HCT116 (cell line): ENCODE data around the gene NFKB1. TPM values are rescaled to one million over a fixed set of nuclear protein-coding genes. Genes with fewer than 3 reads are reported as not detected.

Experiments
- ATAC-seq: fragments of 200-7000 bp; cut with Tn5 transposase; 2 replicates; pipeline ENCODE4 v1.9.1; 2020; ENCODE audit warnings: mild to moderate bottlenecking, moderate library complexity
- BruUV-seq: library from RNA; stranded (reverse); fragments of 400-500 nt; replicated peaks from 2 replicates; lab custom pipeline; 2021; lab: Mats Ljungman, UMichigan
- CTCF ChIA-PET: fragments of 300-600 bp; sonication (Branson Sonifier 250); formaldehyde crosslinking; loops from one replicate; lab custom pipeline; 2021; ENCODE audit warnings: antibody characterized with exemption; lab: Charles Lee
- POLR2A ChIA-PET: fragments of 300-600, 350-600 bp; sonication (Branson Sonifier 250); formaldehyde crosslinking; loops from one replicate; lab custom pipeline; 2021; ENCODE audit warnings: antibody characterized with exemption; lab: Charles Lee
- RAD21 ChIA-PET, 2 experiments: fragments of 300-600 bp; sonication (Branson Sonifier 250); formaldehyde crosslinking; loops; one replicate each; lab custom pipeline; 2023; ENCODE audit warnings: low total read pairs in 2 of 2; ENCODE audit not compliant: uncharacterized antibody in 2 of 2, unreplicated experiment in 2 of 2, low non-redundant PET in 1 of 2; lab: Charles Lee
- DNase-seq: peaks from one replicate; pipeline ENCODE4 v3.0.0-alpha.2; 2010; ENCODE audit warnings: low read depth, low spot score
- H2AFZ ChIP-seq: fragments of 200-600 bp; shearing (Covaris generic), sonication (generic); 2 replicates; pipeline ENCODE4 v1.6.1; 2017; ENCODE audit warnings: low read depth, mixed run types, mixed read lengths, antibody characterized with exemption, low read length; ENCODE audit not compliant: poor library complexity, severe bottlenecking
- H3K27ac ChIP-seq: 2 replicates; pipeline ENCODE4 v1.5.1; 2012; ENCODE audit warnings: low read depth, low read length
- H3K27me3 ChIP-seq: fragments of 200-600 bp; sonication (generic); 2 replicates; pipeline ENCODE4 v1.6.1; 2016; ENCODE audit warnings: mixed run types, low read length, mixed read lengths; ENCODE audit not compliant: insufficient read depth
- H3K36me3 ChIP-seq, 2 experiments: fragments of 200-500 bp in 1 of 2; fragments of 200-600 bp in 1 of 2; sonication (Bioruptor generic) in 1 of 2; sonication (generic) in 1 of 2; 2 replicates each; pipeline versions ENCODE4 v1.5.1 to v1.6.1; 2014 to 2016; ENCODE audit warnings: low read length in 2 of 2, inconsistent platforms in 1 of 2, mixed read lengths in 1 of 2, mixed run types in 1 of 2; ENCODE audit not compliant: insufficient read depth in 2 of 2, control insufficient read depth in 1 of 2
- H3K4me1 ChIP-seq, 2 experiments: fragments of 200-600 bp in 1 of 2; sonication (generic) in 1 of 2; 2 replicates each; pipeline versions ENCODE4 v1.5.1 to v1.6.1; 2012 to 2017; ENCODE audit warnings: low read length in 2 of 2, inconsistent platforms in 1 of 2, mild to moderate bottlenecking in 1 of 2, mixed read lengths in 1 of 2, mixed run types in 1 of 2, moderate library complexity in 1 of 2; ENCODE audit not compliant: insufficient read depth in 2 of 2, control insufficient read depth in 1 of 2
- H3K4me2 ChIP-seq: fragments of 200-600 bp; sonication (generic); 2 replicates; pipeline ENCODE4 v1.6.1; 2017; ENCODE audit warnings: mixed run types, low read length, mixed read lengths
- H3K4me3 ChIP-seq, 2 experiments: fragments of 200-600 bp in 1 of 2; sonication (generic) in 1 of 2; replicated peaks in 1 of 2; 2 replicates each; pipeline ENCODE4 v1.5.1; 2011 to 2016; ENCODE audit warnings: low read length in 2 of 2, control low read depth in 1 of 2, low read depth in 1 of 2, mild to moderate bottlenecking in 1 of 2, mixed read lengths in 1 of 2, mixed run types in 1 of 2
- H3K79me2 ChIP-seq: fragments of 200-600 bp; sonication (generic); 2 replicates; pipeline ENCODE4 v1.6.1; 2017; ENCODE audit warnings: mild to moderate bottlenecking, mixed run types, low read length, moderate library complexity, mixed read lengths; ENCODE audit not compliant: insufficient read depth
- H3K9ac ChIP-seq: fragments of 200-600 bp; sonication (generic); 2 replicates; pipeline ENCODE4 v1.6.1; 2016; ENCODE audit warnings: low read length, mixed read lengths
- H3K9me2 ChIP-seq: fragments of 200-600 bp; sonication (generic), shearing (Covaris generic); 2 replicates; pipeline ENCODE4 v1.6.1; 2017; ENCODE audit warnings: mixed run types, mild to moderate bottlenecking, moderate library complexity; ENCODE audit not compliant: insufficient read depth
- H3K9me3 ChIP-seq, 2 experiments: fragments of 200-500 bp in 1 of 2; fragments of 200-600 bp in 1 of 2; sonication (Bioruptor generic) in 1 of 2; sonication (generic) in 1 of 2; 2 replicates each; pipeline ENCODE4 v1.6.1; 2014 to 2017; ENCODE audit warnings: low read length in 2 of 2, mixed read lengths in 2 of 2, inconsistent platforms in 1 of 2, low read depth in 1 of 2, mild to moderate bottlenecking in 1 of 2, mixed run types in 1 of 2, moderate library complexity in 1 of 2; ENCODE audit not compliant: control insufficient read depth in 1 of 2, insufficient read depth in 1 of 2
- H4K20me1 ChIP-seq: fragments of 200-600 bp; sonication (generic), shearing (Covaris generic); 2 replicates; pipeline ENCODE4 v1.6.1; 2017; ENCODE audit warnings: mixed run types, mild to moderate bottlenecking, moderate library complexity; ENCODE audit not compliant: insufficient read depth
- ELF1 ChIP-seq: IDR thresholded peaks from 2 replicates; pipeline ENCODE4 v1.6.1; 2012; ENCODE audit warnings: low read depth, borderline replicate concordance
- EZH2 ChIP-seq: fragments of 200-600 bp; sonication (generic); IDR thresholded peaks from 2 replicates; pipeline ENCODE4 v1.6.1; 2017; ENCODE audit warnings: antibody characterized with exemption, mixed run types
- RAD21 ChIP-seq: IDR thresholded peaks from 2 replicates; pipeline ENCODE4 v1.6.1; 2012; ENCODE audit warnings: low read depth, mild to moderate bottlenecking
- SRF ChIP-seq: IDR thresholded peaks from 2 replicates; pipeline ENCODE4 v1.6.1; 2012; ENCODE audit warnings: low read depth
- ZFX ChIP-seq: fragments of 450-650 bp; IDR thresholded peaks from 2 replicates; pipeline ENCODE4 v1.6.1; 2017
- ZNF274 ChIP-seq: fragments of 200-500 bp; sonication (Bioruptor generic); IDR thresholded peaks from 2 replicates; pipeline ENCODE4 v1.6.1; 2014; ENCODE audit warnings: mild to moderate bottlenecking, low read depth, low read length, inconsistent platforms
- intact Hi-C: fragments of 100-400 bp; cut with micrococcal nuclease; formaldehyde crosslinking; loops from 2 replicates; pipeline ENCODE4 v1.10.0; 2022
- total RNA-seq: library from RNA; stranded (reverse); gene quantifications from one replicate; pipeline ENCODE4 v1.2.1, GENCODE V29; 2021; ENCODE audit not compliant: unreplicated experiment
- TF ChIP-seq, protein P1 (sequence below), 3 experiments: fragments of 200-600 bp in 1 of 3; sonication (generic) in 1 of 3; IDR thresholded peaks in 2 of 3; conservative IDR thresholded peaks in 1 of 3; 2 replicates each; pipeline ENCODE4 v1.5.1; 2012 to 2017; ENCODE audit warnings: low read depth in 2 of 3, low read length in 2 of 3, antibody characterized with exemption in 1 of 3, borderline replicate concordance in 1 of 3, control low read depth in 1 of 3, mild to moderate bottlenecking in 1 of 3, mixed read lengths in 1 of 3, mixed run types in 1 of 3, moderate library complexity in 1 of 3; ENCODE audit not compliant: insufficient read depth in 1 of 3
- TF ChIP-seq, protein P2 (sequence below): IDR thresholded peaks from 2 replicates; pipeline ENCODE4 v1.6.1; 2012; ENCODE audit warnings: low read depth
- TF ChIP-seq, protein P3 (sequence below): IDR thresholded peaks from 2 replicates; pipeline ENCODE4 v1.6.1; 2012
- TF ChIP-seq, protein P4 (sequence below): IDR thresholded peaks from 2 replicates; pipeline ENCODE4 v1.6.1; 2011; ENCODE audit warnings: mild to moderate bottlenecking, low read length, moderate library complexity; ENCODE audit not compliant: insufficient replicate concordance; ENCODE audit errors: extremely low read depth

Gene NFKB1
- total RNA-seq, 1 experiment from 2014 or later, result 29.4 TPM

DNA sequence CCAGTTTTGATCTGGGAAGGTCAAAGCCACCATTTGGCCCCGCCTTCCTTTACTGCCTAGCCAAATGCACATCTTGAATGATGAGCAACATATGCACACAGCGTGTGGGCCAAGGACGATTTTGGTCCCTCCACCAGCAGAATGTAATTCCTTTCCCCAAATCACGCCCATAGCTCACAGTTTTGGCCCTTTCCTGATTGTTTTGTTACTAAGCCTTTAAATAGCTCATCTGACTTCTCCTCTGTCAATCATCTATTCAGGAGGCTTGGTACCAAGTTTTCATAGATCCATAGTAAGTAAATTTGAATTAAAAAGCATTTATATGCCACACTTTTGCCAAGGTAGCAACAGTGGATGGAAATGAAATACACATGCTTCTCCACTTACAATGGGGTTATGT is 123.3 kb downstream of the NFKB1 start (continued):
- TF ChIP-seq, protein P1, sequence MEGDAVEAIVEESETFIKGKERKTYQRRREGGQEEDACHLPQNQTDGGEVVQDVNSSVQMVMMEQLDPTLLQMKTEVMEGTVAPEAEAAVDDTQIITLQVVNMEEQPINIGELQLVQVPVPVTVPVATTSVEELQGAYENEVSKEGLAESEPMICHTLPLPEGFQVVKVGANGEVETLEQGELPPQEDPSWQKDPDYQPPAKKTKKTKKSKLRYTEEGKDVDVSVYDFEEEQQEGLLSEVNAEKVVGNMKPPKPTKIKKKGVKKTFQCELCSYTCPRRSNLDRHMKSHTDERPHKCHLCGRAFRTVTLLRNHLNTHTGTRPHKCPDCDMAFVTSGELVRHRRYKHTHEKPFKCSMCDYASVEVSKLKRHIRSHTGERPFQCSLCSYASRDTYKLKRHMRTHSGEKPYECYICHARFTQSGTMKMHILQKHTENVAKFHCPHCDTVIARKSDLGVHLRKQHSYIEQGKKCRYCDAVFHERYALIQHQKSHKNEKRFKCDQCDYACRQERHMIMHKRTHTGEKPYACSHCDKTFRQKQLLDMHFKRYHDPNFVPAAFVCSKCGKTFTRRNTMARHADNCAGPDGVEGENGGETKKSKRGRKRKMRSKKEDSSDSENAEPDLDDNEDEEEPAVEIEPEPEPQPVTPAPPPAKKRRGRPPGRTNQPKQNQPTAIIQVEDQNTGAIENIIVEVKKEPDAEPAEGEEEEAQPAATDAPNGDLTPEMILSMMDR (IDR thresholded peaks at IDR 0.05 in 2 of 3, conservative IDR thresholded peaks at IDR 0.05 in 1 of 3; ENCODE audit: borderline replicate concordance in 1 of 3, insufficient read depth in 1 of 3, low read depth in 2 of 3, low read length in 2 of 3), result no peak
- TF ChIP-seq EZH2 (no peak), ZFX (no peak), ZNF274 (no peak), ELF1 (no peak), SRF (no peak)
- TF ChIP-seq, protein P2, sequence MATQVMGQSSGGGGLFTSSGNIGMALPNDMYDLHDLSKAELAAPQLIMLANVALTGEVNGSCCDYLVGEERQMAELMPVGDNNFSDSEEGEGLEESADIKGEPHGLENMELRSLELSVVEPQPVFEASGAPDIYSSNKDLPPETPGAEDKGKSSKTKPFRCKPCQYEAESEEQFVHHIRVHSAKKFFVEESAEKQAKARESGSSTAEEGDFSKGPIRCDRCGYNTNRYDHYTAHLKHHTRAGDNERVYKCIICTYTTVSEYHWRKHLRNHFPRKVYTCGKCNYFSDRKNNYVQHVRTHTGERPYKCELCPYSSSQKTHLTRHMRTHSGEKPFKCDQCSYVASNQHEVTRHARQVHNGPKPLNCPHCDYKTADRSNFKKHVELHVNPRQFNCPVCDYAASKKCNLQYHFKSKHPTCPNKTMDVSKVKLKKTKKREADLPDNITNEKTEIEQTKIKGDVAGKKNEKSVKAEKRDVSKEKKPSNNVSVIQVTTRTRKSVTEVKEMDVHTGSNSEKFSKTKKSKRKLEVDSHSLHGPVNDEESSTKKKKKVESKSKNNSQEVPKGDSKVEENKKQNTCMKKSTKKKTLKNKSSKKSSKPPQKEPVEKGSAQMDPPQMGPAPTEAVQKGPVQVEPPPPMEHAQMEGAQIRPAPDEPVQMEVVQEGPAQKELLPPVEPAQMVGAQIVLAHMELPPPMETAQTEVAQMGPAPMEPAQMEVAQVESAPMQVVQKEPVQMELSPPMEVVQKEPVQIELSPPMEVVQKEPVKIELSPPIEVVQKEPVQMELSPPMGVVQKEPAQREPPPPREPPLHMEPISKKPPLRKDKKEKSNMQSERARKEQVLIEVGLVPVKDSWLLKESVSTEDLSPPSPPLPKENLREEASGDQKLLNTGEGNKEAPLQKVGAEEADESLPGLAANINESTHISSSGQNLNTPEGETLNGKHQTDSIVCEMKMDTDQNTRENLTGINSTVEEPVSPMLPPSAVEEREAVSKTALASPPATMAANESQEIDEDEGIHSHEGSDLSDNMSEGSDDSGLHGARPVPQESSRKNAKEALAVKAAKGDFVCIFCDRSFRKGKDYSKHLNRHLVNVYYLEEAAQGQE, result no peak

DNA sequence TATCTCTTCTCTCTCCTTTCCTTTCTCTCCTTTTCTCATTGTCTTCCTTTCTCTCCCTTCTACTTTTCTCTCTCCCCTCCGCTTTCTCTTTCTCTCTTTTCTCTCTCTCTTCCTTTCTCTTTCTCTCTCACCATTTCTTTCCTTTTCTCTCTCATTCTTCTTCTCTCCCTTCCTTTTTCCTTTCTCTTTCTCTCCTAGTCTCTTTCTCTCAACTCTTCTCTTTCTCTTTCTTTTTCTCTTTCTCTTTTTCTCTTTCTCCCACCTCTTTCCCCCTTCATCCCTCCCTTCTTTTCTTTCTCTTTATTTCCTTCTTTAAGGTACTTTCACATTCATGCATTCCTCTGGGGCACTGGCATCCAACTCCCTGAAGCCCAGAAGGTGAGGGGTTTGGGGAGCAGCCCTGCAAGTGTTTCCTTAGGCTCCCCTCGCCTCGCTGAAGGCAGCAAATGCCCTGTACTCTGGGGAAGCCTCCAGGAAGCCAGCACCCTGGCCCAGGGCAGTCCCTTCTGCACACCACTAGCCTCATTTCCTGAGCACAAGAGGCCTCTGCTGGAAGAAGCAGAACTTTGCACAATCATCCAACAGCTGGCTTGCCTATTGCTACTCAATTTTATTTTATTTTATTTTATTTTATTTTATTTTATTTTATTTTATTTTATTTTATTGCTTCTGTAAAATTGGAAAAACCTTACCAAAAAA is 124.2 kb downstream of the NFKB1 start:
- Histone ChIP-seq H3K4me2 (no peak overlapping the region), H3K4me1 (peaks cover 9 to 29% of the 10 kb centered on the region in 2 experiments), H3K27ac (no peak overlapping the region), H3K27me3 (no peaks in the 10 kb centered on the region), H2AFZ (no peak overlapping the region), H3K9me2 (no peaks in the 10 kb centered on the region), H4K20me1 (no peaks in the 10 kb centered on the region), H3K9ac (no peak overlapping the region), H3K79me2 (no peaks in the 10 kb centered on the region), H3K36me3 (no peaks in the 10 kb centered on the region), H3K4me3 (no peak overlapping the region), H3K9me3 (no peaks in the 10 kb centered on the region)
- DNase-seq (no peak), ATAC-seq (no peak)
- TF ChIP-seq RAD21, result peak; percentile 56
- no peak for TF ChIP-seq ZFX
- TF ChIP-seq ELF1, result no peak
- TF ChIP-seq, protein P1 (IDR thresholded peaks at IDR 0.05 in 2 of 3, conservative IDR thresholded peaks at IDR 0.05 in 1 of 3; ENCODE audit: borderline replicate concordance in 1 of 3, insufficient read depth in 1 of 3, low read depth in 2 of 3, low read length in 2 of 3), result peak; percentile 13 to 19 (median 17); a peak in 1 of 6 replicates
- TF ChIP-seq, protein P3, sequence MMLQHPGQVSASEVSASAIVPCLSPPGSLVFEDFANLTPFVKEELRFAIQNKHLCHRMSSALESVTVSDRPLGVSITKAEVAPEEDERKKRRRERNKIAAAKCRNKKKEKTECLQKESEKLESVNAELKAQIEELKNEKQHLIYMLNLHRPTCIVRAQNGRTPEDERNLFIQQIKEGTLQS, result no peak
- TF ChIP-seq, protein P4, sequence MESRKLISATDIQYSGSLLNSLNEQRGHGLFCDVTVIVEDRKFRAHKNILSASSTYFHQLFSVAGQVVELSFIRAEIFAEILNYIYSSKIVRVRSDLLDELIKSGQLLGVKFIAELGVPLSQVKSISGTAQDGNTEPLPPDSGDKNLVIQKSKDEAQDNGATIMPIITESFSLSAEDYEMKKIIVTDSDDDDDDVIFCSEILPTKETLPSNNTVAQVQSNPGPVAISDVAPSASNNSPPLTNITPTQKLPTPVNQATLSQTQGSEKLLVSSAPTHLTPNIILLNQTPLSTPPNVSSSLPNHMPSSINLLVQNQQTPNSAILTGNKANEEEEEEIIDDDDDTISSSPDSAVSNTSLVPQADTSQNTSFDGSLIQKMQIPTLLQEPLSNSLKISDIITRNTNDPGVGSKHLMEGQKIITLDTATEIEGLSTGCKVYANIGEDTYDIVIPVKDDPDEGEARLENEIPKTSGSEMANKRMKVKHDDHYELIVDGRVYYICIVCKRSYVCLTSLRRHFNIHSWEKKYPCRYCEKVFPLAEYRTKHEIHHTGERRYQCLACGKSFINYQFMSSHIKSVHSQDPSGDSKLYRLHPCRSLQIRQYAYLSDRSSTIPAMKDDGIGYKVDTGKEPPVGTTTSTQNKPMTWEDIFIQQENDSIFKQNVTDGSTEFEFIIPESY, result no peak
- RAD21 ChIA-PET, result no interaction called here
- POLR2A ChIA-PET, result no interaction called here
- BruUV-seq, result no TSS peak
- CTCF ChIA-PET, result no interaction called here
- intact Hi-C loops, result loop anchor here (10.0 kb wide), 1 partner anchor 1309 kb away; no protein-coding TSS in a partner anchor
